NCI-H128 (cell line): ENCODE data around the gene SDCCAG8.

Experiments
- DNase-seq: peaks from one replicate; lab custom pipeline; 2025; ENCODE audit not compliant: unreplicated experiment; lab: John Stamatoyannopoulos, UW

SDCCAG8 gene

DNA sequence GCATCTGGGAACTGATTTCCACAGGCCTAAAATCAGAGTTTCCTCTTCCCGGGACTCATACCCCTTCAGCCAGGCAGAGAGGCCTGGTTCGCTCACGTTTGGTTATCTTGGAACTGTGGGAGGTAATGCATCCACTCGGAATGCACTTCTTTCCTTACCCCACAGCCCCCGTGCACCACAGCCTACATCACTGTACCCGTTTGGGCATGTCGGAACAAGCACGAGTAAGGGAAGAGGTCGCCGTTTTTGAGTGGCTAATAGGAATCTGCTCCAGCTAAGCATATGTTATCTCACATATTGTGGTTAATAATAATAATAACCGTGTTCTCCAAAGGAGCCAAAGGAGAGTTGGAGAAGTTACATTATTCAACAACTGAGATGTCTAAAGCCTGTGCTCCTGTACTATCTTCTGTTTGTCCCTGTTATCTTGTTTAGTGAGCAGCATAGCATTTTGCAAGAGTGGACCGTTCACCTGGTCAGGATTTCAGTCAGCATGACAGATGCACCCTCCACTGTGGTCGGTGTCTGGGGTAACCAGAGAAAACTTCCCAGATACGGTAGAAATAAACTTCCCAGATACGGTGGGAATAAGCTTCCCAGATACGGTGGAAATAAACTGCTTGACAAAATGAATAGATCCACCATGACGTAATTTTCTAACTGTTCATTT lies 198.6 kb downstream of the SDCCAG8 start:
- DNase-seq: no peak

GRCh38 chr1:243455760-243456651 lies 200.2 kb downstream of the SDCCAG8 start:
- DNase-seq: no peak

DNA sequence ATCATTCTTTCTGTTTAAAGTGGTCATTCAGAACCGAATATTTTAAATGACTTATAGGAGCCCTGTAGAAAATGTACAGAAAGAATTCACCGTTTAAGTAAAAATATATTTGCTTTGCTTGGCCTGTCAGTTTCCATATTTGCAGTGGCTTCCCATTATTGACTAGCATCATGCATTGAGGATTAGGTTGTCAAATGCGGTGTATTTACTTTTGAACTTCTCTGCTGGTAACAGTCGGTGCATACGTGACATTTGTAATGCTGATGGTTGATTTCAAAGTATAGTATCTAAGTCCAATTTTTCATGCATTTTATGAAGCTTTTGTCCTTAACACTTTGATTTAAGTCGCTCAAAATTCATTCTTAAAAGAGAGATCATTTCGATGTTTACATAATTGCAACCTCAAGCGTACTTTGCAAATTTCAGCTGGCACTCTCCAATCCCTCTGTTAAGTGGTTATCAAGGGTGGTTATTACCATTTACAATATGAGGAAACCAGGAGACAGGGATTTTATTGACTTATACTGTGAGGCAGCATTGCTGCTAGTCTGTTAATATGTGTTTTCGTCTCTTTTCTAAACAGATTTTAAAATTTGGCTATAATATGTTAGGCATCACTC lies 201.6 kb downstream of the SDCCAG8 start:
- DNase-seq: no peak

GRCh38 chr1:243459059-243459458 lies 203.2 kb downstream of the SDCCAG8 start:
- DNase-seq: no peak

GRCh38 chr1:243461700-243462099 lies 205.9 kb downstream of the SDCCAG8 start:
- DNase-seq: no peak

DNA sequence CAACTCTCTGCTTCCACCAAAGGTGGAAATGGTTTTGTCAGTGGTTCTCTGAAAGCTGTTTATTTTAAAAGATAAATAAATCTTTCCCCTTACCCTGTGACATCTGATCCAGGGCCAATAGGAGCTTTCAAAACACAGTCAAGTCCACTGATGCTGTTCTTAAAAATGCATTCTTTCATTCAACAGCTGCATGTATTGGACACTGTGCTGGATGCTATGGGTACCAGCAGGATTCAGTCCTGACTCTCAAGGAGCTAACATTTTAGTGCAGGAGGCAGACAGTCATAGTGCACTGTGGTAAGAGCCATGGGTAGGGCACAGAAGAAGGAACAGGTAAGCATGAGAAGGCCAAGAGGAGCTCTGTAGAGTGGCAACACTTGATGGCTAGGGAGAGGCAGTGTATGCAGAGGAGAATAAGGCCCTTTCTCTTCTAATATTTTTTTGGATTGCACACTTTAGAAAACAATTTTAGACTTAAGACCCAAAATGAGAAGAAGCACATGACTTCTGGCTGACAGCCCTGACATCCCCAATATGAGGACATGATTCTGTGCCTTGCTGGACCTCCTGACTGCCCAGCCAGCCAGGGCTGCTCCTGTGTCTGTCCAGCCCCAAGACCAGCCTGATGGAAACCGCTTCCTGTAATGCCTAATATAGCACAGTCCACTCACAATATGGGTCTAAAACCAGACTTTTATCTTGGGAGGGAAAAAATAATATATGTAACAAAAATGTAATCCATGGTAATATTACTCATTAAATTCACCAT lies 207.3 kb downstream of the SDCCAG8 start:
- no peak for DNase-seq

GRCh38 chr1:243465081-243465480 lies 209.2 kb downstream of the SDCCAG8 start:
- no peak for DNase-seq

DNA sequence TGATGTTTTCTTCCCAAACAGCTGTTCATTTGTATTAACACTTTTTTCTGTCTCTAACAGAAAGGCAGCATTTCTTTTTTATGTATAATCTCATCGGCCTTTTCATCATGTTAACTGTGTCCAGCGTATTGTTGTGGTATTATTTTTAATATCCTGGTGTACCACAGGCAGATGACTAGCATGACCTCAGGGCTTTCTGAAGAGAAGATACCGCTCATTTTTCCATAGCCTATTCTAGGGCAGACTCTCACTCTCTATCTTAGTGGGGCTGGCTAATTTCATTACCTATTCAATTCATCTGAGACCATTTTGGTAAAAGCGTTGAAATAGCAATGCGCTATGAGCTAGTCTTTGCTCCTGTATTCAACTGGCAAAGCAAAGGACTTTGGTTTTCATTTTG lies 209.9 kb downstream of the SDCCAG8 start:
- DNase-seq: no peak

DNA sequence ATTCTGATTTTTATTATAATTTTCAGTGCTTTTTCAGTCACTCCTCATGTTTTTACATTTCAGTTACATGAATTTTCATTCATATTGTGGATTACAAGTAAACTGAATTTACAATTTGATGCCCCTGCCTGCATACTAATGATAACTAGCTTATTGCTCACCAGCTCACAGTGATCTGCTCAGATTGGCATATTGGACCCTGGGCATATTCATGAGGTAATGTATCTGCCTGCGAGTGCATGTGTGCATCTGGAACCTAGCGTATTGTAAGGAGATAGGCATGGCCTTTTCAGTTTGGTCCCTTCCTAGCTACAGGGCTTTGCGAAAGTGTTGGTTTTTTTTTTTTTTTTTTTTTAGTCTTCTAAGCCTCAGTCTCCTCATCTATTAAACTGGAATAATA lies 213.7 kb downstream of the SDCCAG8 start:
- no peak for DNase-seq

DNA sequence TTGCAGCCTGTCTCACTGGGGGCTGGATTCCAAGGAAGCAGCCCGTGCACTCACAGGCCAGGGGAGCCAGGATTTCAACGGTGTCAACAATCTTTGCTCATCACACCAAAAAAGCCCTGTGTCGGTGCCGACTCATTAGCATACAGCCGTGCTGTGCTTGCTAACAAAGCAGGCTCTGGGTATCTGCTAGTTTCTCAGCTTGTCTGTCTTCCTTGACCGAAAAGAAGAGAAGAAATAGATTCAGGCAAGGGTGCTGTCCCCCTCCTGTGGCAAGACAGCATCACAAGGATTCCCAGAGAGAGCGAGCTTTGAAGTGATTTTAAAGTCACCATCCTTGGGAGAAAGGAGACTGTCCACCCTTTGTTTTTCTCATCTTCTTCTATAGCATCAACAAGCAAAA lies 214.7 kb downstream of the SDCCAG8 start:
- no peak for DNase-seq

DNA sequence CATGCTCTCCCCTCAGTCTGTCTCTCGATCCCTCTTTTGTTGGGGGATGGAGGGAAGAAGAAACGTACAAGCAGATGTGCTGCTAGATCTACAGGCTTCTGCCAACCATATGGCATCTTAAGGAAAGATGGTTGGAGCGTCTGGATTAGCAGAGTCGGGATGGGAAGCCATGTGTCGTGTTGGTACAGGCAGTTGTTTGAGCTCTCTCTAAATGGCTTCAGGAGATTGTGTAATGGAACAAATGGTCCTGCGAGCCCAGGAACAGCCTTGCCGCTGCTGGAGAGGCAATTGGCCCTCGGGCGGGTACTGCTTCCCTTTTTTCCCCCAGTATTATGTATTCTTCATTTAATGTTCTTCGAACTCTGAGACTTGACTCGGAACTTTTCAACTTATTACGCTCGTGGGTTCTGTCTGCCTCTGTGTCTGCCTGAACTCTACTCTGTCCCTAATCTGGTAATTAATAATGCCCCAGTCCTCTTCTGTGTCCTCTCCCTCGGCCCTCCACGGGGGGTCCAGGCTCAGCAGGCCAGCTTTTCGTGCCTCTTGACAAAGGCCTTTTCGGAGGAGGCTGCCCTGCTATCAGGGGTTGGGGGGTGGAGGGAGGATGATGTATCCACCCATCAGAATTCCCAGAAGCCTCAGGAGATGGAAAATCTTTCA lies 215.3 kb downstream of the SDCCAG8 start:
- no peak for DNase-seq

DNA sequence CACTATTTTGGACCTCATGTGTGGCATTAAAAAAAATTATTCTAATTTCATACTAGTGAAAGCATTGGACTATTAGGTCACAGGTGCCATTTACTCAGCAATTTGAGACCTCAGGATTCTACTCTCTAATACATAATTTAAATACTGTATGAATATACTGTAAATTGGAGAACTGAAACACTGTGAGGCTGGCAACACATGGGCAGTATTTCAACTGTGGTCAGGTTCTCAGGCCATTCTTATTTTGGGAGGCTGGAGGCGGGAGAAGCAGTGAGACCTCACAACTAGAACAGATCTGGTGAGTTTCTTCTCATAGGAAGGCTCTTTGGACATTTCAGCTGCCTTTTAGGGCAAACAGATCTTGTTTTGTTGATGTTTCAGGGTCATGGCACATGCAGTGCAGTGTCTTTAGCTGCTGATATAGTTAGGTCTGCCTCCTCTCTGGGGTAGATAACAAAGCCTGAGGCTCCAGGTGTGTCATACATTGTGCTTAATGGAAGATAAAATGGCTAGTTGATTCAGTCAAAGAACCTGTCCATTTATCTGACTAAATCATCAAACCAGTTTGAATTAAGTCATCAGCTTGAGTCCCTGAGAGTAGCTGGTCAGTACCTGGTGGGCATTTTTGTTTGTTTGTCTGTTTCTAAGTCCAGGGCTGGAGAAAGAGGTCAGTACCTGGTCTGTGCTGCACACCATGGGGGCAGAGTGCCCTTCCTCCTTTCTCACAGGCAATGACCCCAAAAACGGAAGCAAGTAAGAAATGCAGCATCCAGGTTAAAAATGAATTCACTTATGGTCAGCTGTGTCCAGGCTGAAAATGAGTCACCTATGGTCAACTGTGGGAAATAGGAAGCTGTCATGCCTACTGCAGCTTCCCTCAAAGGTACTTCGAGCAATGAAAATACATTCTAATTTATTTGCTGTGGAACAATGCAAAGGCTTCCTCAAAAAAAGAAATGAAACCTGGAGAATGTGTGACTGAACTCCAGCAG lies 216.2 kb downstream of the SDCCAG8 start:
- no peak for DNase-seq

DNA sequence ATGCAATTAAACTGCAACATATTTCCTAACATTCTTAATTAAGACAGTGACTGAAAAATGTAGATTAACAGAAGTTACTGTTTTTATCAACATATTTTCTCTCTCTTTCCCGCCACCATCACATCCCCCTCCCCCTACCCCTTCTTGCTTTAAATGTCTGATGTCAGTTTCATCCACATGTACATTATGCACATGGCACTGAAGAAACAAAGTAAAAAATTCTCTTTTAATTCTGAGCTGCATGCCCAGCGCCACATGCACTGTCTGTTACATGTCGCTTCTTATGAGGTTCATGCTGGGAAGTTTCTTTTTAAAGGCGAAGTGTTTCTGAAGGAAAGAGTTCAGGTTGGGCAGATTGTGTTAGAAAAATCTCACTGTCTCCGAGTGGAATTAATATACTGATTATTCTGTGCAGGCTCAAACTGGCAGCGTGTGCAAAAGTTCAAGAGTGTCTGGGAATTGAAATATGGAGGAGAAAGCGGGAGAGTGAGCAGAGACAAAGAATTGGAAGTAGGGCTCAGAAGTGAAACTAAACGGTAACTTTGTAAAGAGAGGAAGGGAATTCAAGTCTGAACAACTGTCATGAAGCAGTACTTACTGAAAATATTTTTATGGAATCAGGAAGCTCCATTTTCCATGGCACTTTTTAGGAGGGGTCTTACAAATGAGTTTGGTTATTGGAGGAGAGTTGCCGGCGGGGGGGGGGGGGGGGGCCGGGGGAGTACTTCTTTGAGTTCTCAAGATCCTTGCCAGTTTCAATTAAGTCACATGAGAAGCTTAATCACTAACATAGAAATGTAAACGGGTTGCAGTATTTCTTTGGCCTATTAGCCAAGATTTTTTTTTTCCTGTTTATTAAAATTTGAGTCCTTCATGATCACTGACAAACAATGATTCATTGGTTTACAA lies 217.6 kb downstream of the SDCCAG8 start:
- no peak for DNase-seq

DNA sequence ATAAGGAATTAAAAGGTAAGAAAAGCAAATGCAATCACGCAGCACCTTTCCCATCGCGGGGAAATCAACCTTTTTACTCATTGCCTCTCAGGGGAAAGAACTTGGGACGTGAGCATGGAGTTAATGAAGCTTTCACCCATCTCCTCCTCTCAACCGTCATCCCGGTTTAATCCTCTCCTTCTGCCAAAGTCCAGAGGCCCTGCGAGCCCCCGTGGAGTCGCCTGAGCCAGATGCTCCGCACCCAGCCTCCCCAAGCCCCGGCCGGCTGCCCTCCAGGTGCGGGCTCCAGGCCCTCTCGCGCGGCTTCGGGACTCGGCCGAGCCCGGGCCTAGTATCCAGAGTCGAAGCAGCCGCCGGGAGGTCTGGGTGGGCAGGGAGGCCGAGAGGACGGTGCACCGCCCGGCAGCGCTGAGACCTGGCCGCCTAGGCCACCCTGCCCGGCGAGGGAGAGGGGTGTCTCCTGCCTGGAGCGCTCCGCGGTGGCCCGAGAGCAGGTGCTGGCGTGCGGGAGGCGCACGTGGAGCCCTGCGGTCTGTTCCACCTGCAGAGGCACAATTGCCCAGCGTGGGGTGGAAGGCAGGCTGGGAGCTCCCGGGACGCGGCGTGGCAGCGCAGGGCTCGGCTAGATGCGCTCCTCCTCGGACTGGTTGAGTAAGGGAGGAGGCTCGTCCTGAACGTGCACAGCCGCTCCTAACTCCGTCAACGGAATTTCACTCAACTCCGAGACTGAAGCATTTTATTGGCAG lies 218.5 kb downstream of the SDCCAG8 start:
- no peak for DNase-seq

GRCh38 chr1:243474906-243475305 lies 219.1 kb downstream of the SDCCAG8 start:
- no peak for DNase-seq

DNA sequence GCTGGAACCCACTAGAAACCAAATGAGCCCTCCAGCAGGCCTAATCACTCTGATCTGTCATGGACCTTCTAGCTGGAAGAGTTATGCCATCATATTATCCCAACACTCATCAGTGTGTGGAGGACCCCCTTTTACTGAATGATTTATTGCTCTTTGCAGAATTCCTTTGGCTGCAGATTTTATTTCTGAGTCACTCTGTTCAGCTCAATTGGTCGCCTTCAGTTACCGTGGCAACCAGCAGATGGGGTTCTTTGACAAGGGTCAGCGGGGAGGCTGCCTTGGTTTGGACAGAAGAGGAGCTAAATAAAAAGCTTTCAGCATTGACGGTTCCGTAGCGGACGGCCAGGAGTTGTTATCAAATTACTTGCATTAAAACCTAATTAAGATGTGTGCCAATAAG lies 220.1 kb downstream of the SDCCAG8 start:
- no peak for DNase-seq

- no peak for DNase-seq
These were observed 222.0 kb downstream of the SDCCAG8 start for GRCh38 chr1:243477731-243478290.
